ENCODE data around the gene TMEM150C.
"Not testable (repeated sequence)": the region's sequence is repeated elsewhere in the genome, so short reads cannot be mapped to it uniquely, and the experiment has no call there.

TMEM150C gene

GRCh38 chr4:82510216-82510615, 51.6 kb downstream of the TMEM150C start:
- no peak for FAIRE-seq

GRCh38 chr4:82508806-82509428, 52.9 kb downstream of the TMEM150C start:
- no peak for FAIRE-seq

GRCh38 chr4:82508011-82508410, 53.8 kb downstream of the TMEM150C start:
- no peak for FAIRE-seq

GRCh38 chr4:82501154-82501442, 60.7 kb downstream of the TMEM150C start:
- no peak for FAIRE-seq

GRCh38 chr4:82500435-82501153, 61.2 kb downstream of the TMEM150C start:
- no peak for FAIRE-seq

- no peak for FAIRE-seq
Observed at GRCh38 chr4:82499738-82500434, 61.9 kb downstream of the TMEM150C start.

GRCh38 chr4:82496349-82496748, 65.4 kb downstream of the TMEM150C start:
- FAIRE-seq, result no peak

- no peak for FAIRE-seq
Observed at GRCh38 chr4:82495666-82496065, 66.1 kb downstream of the TMEM150C start.

- FAIRE-seq, result no peak
Observed at GRCh38 chr4:82493721-82494425, 67.9 kb downstream of the TMEM150C start.

GRCh38 chr4:82491251-82491960, 70.4 kb downstream of the TMEM150C start:
- no peak for FAIRE-seq

- no peak for FAIRE-seq
Observed at GRCh38 chr4:82489987-82490386, 71.8 kb downstream of the TMEM150C start.

- FAIRE-seq, result no peak
Observed at GRCh38 chr4:82489076-82489475, 72.7 kb downstream of the TMEM150C start.

GRCh38 chr4:82484996-82485783, 76.6 kb downstream of the TMEM150C start:
- FAIRE-seq, result no peak

- FAIRE-seq, result no peak
Observed at GRCh38 chr4:82482387-82482786, 79.4 kb downstream of the TMEM150C start.

- FAIRE-seq, result no peak
Observed at GRCh38 chr4:82481506-82481840, 80.3 kb downstream of the TMEM150C start.

GRCh38 chr4:82480771-82481505, 80.8 kb downstream of the TMEM150C start:
- FAIRE-seq, result no peak

GRCh38 chr4:82479562-82479961, 82.2 kb downstream of the TMEM150C start:
- FAIRE-seq, result no peak

GRCh38 chr4:82477469-82477868, 84.3 kb downstream of the TMEM150C start:
- not testable (repeated sequence) for FAIRE-seq

- FAIRE-seq, result not testable (repeated sequence)
Observed at GRCh38 chr4:82475931-82476330, 85.9 kb downstream of the TMEM150C start.

- FAIRE-seq, result no peak
Observed at GRCh38 chr4:82473621-82474164, 88.1 kb downstream of the TMEM150C start.

- FAIRE-seq, result not testable (repeated sequence)
Observed at GRCh38 chr4:82473080-82473479, 88.7 kb downstream of the TMEM150C start.
